HepG2 (cell line): ENCODE data around the gene MYRFL. TPM values are rescaled to one million over a fixed set of nuclear protein-coding genes. Genes with fewer than 3 reads are reported as not detected.

ENCODE experiments used
- ATAC-seq: fragments of 200-7000 bp; cut with Tn5 transposase; 3 replicates; pipeline ENCODE4 v1.9.1; 2020; ENCODE audit warnings: mild to moderate bottlenecking, moderate library complexity
- BruUV-seq: library from RNA; stranded (reverse); fragments of 400-500 nt; replicated peaks from 2 replicates; lab custom pipeline; 2021; lab: Mats Ljungman, UMichigan
- CTCF ChIA-PET: fragments of 300-600 bp; formaldehyde crosslinking; extraction: SDS; loops from one replicate; lab custom pipeline; 2021; ENCODE audit warnings: low total read pairs, inconsistent platforms, low intra/inter-chr PET ratio; lab: Yijun Ruan, JAX
- POLR2A ChIA-PET: fragments of 350-600 bp; sonication (Branson Sonifier 250); formaldehyde crosslinking; loops from one replicate; lab custom pipeline; 2020; ENCODE audit warnings: antibody characterized with exemption, inconsistent platforms; lab: Yijun Ruan, JAX
- DNase-seq: peaks from one replicate; pipeline ENCODE4 v3.0.0-alpha.2; 2015; ENCODE audit warnings: low spot score
- FAIRE-seq: peaks from 3 replicates; lab custom pipeline; 2011; peaks lifted over from hg19 to GRCh38; lab: Jason Lieb, UNC
- H2AFZ ChIP-seq: one replicate; pipeline ENCODE4 v1.6.1; 2011; ENCODE audit warnings: low read length, inconsistent platforms
- H3K27ac ChIP-seq: fragments of 300-600 bp; 3 replicates; pipeline ENCODE4 v1.8.0; 2011; ENCODE audit warnings: mixed run types, mild to moderate bottlenecking, mixed read lengths, low read length, inconsistent platforms; ENCODE audit not compliant: insufficient read depth; ENCODE audit errors: extremely low read length
- H3K27me3 ChIP-seq, 2 experiments: fragments of 200-600 bp in 1 of 2; 2 replicates in 1 of 2; 3 replicates in 1 of 2; pipeline versions ENCODE4 v1.6.0 to v1.8.0; 2011; ENCODE audit warnings: low read length in 2 of 2, mild to moderate bottlenecking in 2 of 2, moderate library complexity in 2 of 2, inconsistent platforms in 1 of 2; ENCODE audit not compliant: insufficient read depth in 2 of 2, control insufficient read depth in 1 of 2
- H3K36me3 ChIP-seq, 2 experiments: fragments of 200-600 bp in 1 of 2; replicated peaks in 1 of 2; 2 replicates in 1 of 2; 3 replicates in 1 of 2; pipeline versions ENCODE4 v1.5.1 to v1.8.0; 2011; ENCODE audit warnings: low read length in 2 of 2, inconsistent platforms in 1 of 2; ENCODE audit not compliant: insufficient read depth in 2 of 2, control insufficient read depth in 1 of 2
- H3K4me1 ChIP-seq: 2 replicates; pipeline ENCODE4 v1.5.1; 2012; ENCODE audit warnings: low read length, inconsistent platforms; ENCODE audit not compliant: insufficient read depth
- H3K4me2 ChIP-seq: 2 replicates; pipeline ENCODE4 v1.6.0; 2011; ENCODE audit warnings: low read depth, low read length, inconsistent platforms
- H3K4me3 ChIP-seq, 3 experiments: fragments of 200-600 bp in 1 of 3; sonication (generic), shearing (Covaris generic) in 1 of 3; replicated peaks in 1 of 3; 2 replicates each; pipeline ENCODE4 v1.5.1; 2011 to 2016; ENCODE audit warnings: low read length in 3 of 3, inconsistent platforms in 2 of 3, low read depth in 2 of 3, mild to moderate bottlenecking in 2 of 3, control low read depth in 1 of 3, mixed read lengths in 1 of 3; ENCODE audit not compliant: insufficient read depth in 1 of 3
- H3K79me2 ChIP-seq: one replicate; pipeline ENCODE4 v1.6.1; 2011; ENCODE audit warnings: low read length, inconsistent platforms; ENCODE audit not compliant: insufficient read depth
- H3K9ac ChIP-seq: 2 replicates; pipeline ENCODE4 v1.6.0; 2011; ENCODE audit warnings: mild to moderate bottlenecking, low read depth, low read length, inconsistent platforms; ENCODE audit not compliant: insufficient read depth
- H3K9me3 ChIP-seq: 2 replicates; pipeline ENCODE4 v1.5.1; 2012; ENCODE audit warnings: mild to moderate bottlenecking, low read length
- H4K20me1 ChIP-seq: 2 replicates; pipeline ENCODE4 v1.6.0; 2011; ENCODE audit warnings: inconsistent platforms, mild to moderate bottlenecking, low read length, moderate library complexity; ENCODE audit not compliant: insufficient read depth
- ATF7 ChIP-seq, 2 experiments: fragments of 450-650 bp in 1 of 2; sonication (generic) in 1 of 2; formaldehyde crosslinking in 1 of 2; IDR thresholded peaks; 2 replicates each; pipeline versions ENCODE4 v1.4.0 to v1.6.1; 2016 to 2020; ENCODE audit warnings: antibody characterized with exemption in 1 of 2, mild to moderate bottlenecking in 1 of 2, missing genetic modification reagents in 1 of 2
- FOXP4 ChIP-seq: sonication (generic); formaldehyde crosslinking; IDR thresholded peaks from 2 replicates; pipeline ENCODE4 v1.4.0; 2020; ENCODE audit warnings: missing genetic modification reagents
- KDM2A ChIP-seq: sonication (generic); formaldehyde crosslinking; IDR thresholded peaks from 2 replicates; pipeline ENCODE4 v1.4.0; 2020; ENCODE audit warnings: low read depth, missing genetic modification reagents, borderline replicate concordance
- KLF9 ChIP-seq: IDR thresholded peaks from 2 replicates; pipeline ENCODE4 v1.6.1; 2016; ENCODE audit warnings: low read depth
- MLX ChIP-seq: IDR thresholded peaks from 2 replicates; pipeline ENCODE4 v1.6.1; 2016
- MTF1 ChIP-seq: sonication (generic); formaldehyde crosslinking; IDR thresholded peaks from 2 replicates; pipeline ENCODE4 v1.5.0; 2020; ENCODE audit warnings: missing genetic modification reagents
- MYC ChIP-seq: sonication (generic); formaldehyde crosslinking; IDR thresholded peaks from 2 replicates; pipeline ENCODE4 v1.9.0; 2021; ENCODE audit warnings: missing genetic modification reagents, borderline replicate concordance
- NFE2L1 ChIP-seq: sonication (generic); formaldehyde crosslinking; IDR thresholded peaks from 2 replicates; pipeline ENCODE4 v1.4.0; 2020; ENCODE audit warnings: missing genetic modification reagents, mild to moderate bottlenecking, borderline replicate concordance
- PBX3 ChIP-seq: sonication (generic); formaldehyde crosslinking; IDR thresholded peaks from 2 replicates; pipeline ENCODE4 v1.8.1; 2023; ENCODE audit warnings: missing genetic modification reagents, inconsistent platforms, borderline replicate concordance
- PITX1 ChIP-seq: sonication (generic); formaldehyde crosslinking; IDR thresholded peaks from 2 replicates; pipeline ENCODE4 v1.5.1; 2020; ENCODE audit warnings: mild to moderate bottlenecking, missing genetic modification reagents
- POGK ChIP-seq: sonication (generic); formaldehyde crosslinking; conservative IDR thresholded peaks from 2 replicates; pipeline ENCODE4 v1.8.0; 2022; ENCODE audit warnings: mild to moderate bottlenecking, moderate library complexity, missing genetic modification reagents
- SRSF4 ChIP-seq: fragments of 200-400 bp; formaldehyde crosslinking; IDR thresholded peaks from one replicate; pipeline ENCODE4 v1.6.1; 2018; ENCODE audit warnings: mild to moderate bottlenecking, low read depth, low read length, moderate library complexity; ENCODE audit not compliant: poor library complexity, severe bottlenecking
- TARDBP ChIP-seq: sonication (generic); formaldehyde crosslinking; IDR thresholded peaks from 2 replicates; pipeline ENCODE4 v1.8.0; 2022; ENCODE audit warnings: mild to moderate bottlenecking, missing genetic modification reagents
- ZNF264 ChIP-seq: sonication (generic); formaldehyde crosslinking; IDR thresholded peaks from 2 replicates; pipeline ENCODE4 v1.4.0; 2020; ENCODE audit warnings: missing genetic modification reagents
- ZNF333 ChIP-seq: sonication (generic); formaldehyde crosslinking; IDR thresholded peaks from 2 replicates; pipeline ENCODE4 v1.4.0; 2020; ENCODE audit warnings: mild to moderate bottlenecking, missing genetic modification reagents, borderline replicate concordance
- ZNF414 ChIP-seq: sonication (generic); formaldehyde crosslinking; IDR thresholded peaks from 2 replicates; pipeline ENCODE4 v1.5.0; 2020; ENCODE audit warnings: missing genetic modification reagents
- ZNF430 ChIP-seq: sonication (generic); formaldehyde crosslinking; IDR thresholded peaks from 2 replicates; pipeline ENCODE4 v1.9.0; 2021; ENCODE audit warnings: mild to moderate bottlenecking, missing genetic modification reagents
- ZNF691 ChIP-seq: sonication (generic); formaldehyde crosslinking; IDR thresholded peaks from 2 replicates; pipeline ENCODE4 v1.4.0; 2020; ENCODE audit warnings: missing genetic modification reagents, low read depth, mild to moderate bottlenecking, borderline replicate concordance
- WGBS: methylation state at CpG from one replicate; pipeline ENCODE4 v1.1.6; 2017; ENCODE audit warnings: low lambda C conversion rate; 5-methylcytosine and 5-hydroxymethylcytosine counted together
- in situ Hi-C: cut with HindIII; loops from 2 replicates; pipeline ENCODE4 v1.10.0; 2017; ENCODE audit warnings: low pct_unique_long_range_greater_than_20kb; ENCODE audit not compliant: extremely low pct_ligation_motif_present
- intact Hi-C: fragments of 100-400 bp; cut with micrococcal nuclease; formaldehyde crosslinking; loops from one replicate; pipeline ENCODE4 v1.10.0; 2022; ENCODE audit not compliant: unreplicated experiment
- polyA plus RNA-seq, 8 experiments: library from polyadenylated mRNA; depleted of rRNA in 3 of 8; stranded (reverse) in 7 of 8; unstranded in 1 of 8; fragments of >200 nt; fragmentation: Illumina TruSeq in 4 of 8; extraction: Trizol in 4 of 8; gene quantifications; 2 replicates each; pipeline versions ENCODE4 v1.2.1 to v1.2.3, GENCODE V29; 2011 to 2016; ENCODE audit warnings: low read depth in 4 of 8, missing spikeins in 1 of 8, mixed read lengths in 1 of 8; ENCODE audit not compliant: insufficient read depth in 1 of 8
- total RNA-seq, 5 experiments: library from RNA; depleted of rRNA; stranded (reverse); fragments of >200 nt; fragmentation: Illumina TruSeq; extraction: Trizol; gene quantifications; 2 replicates each; pipeline ENCODE4 v1.2.3, GENCODE V29; 2016; ENCODE audit warnings: low read depth in 1 of 5

Gene MYRFL
- total and polyA plus RNA-seq, 2 of the 13 experiments (the other 11 are each of a cell fraction or from before 2014, with no cell fraction given), result 0.09 to 0.11 TPM

- H3K79me2 ChIP-seq, result no peaks in the 10 kb centered on the region
- no peaks in the 10 kb centered on the region for H3K36me3 ChIP-seq
- ChIA-PET POLR2A (no interaction called here), CTCF (no interaction called here)
- DNase-seq (no peak), FAIRE-seq (no peak), ATAC-seq (no peak)
- in situ Hi-C loops, result no loop called here
- intact Hi-C loops, result no loop called here
- no peaks in the 10 kb centered on the region for H3K4me1 ChIP-seq
- no peak overlapping the region for H3K4me2 ChIP-seq
- WGBS, result 3% methylated on average over 2 of the region's 2 CpGs
- no peaks in the 10 kb centered on the region; a peak in 1 of 5 replicates for H3K27me3 ChIP-seq
- BruUV-seq, result no TSS peak
- no peak overlapping the region for H2AFZ ChIP-seq
- H3K27ac ChIP-seq, result no peak overlapping the region
- H3K4me3 ChIP-seq, result no peak overlapping the region
- H4K20me1 ChIP-seq, result no peaks in the 10 kb centered on the region
- H3K9ac ChIP-seq, result no peak overlapping the region
- no peaks in the 10 kb centered on the region for H3K9me3 ChIP-seq
- TF ChIP-seq MYC (CRISPR knock-in tag) (no peak), SRSF4 (no peak), KLF9 (no peak), POGK (CRISPR knock-in tag) (no peak), ZNF264 (CRISPR knock-in tag) (no peak), TARDBP (CRISPR knock-in tag) (no peak), MTF1 (no peak), FOXP4 (CRISPR knock-in tag) (no peak), ZNF691 (no peak), MLX (CRISPR knock-in tag) (no peak), KDM2A (CRISPR knock-in tag) (no peak), ZNF414 (CRISPR knock-in tag) (no peak), NFE2L1 (CRISPR knock-in tag) (no peak), ATF7 (IDR thresholded peaks at IDR 0.05) (no peak), ATF7 (CRISPR knock-in tag; IDR thresholded peaks at IDR 0.05) (no peak), PITX1 (CRISPR knock-in tag) (no peak), ZNF430 (CRISPR knock-in tag) (no peak), ZNF333 (CRISPR knock-in tag) (no peak), PBX3 (CRISPR knock-in tag) (no peak)
These were observed 171.7 kb downstream of the MYRFL start for GRCh38 chr12:69996722-69997121.
